GM10266 (cell line): ENCODE results near the gene OR9A4.

Source experiments
- DNase-seq: peaks from one replicate; pipeline ENCODE4 v3.0.0; 2012; ENCODE audit errors: extremely low spot score
- TF ChIP-seq, protein P1 (sequence below): IDR thresholded peaks from 2 replicates; pipeline ENCODE4 v1.5.1; 2012; ENCODE audit warnings: mild to moderate bottlenecking, low read depth; ENCODE audit not compliant: control insufficient read depth, insufficient read depth; ENCODE audit errors: missing control alignments

Gene OR9A4

DNA sequence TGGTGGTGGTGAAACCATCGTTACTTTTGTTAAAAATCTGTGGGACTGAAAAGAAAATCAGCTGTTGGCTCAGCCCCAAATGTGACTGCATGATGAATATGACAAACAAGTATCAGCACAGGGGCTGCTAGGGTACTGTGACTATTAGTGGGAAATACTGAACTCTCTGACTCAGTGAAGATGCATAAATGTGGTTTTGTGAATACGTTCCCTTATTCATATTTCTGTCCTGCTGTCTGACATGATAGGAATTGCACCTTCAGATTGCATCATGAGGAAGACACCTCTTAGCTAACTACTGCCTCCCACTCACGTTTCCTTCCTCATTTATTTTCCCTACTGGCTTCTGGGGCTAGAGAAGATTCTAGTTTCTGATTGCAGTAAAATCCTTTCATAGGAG is 29.2 kb downstream of the OR9A4 start:
- DNase-seq, result no peak
- TF ChIP-seq, protein P1, sequence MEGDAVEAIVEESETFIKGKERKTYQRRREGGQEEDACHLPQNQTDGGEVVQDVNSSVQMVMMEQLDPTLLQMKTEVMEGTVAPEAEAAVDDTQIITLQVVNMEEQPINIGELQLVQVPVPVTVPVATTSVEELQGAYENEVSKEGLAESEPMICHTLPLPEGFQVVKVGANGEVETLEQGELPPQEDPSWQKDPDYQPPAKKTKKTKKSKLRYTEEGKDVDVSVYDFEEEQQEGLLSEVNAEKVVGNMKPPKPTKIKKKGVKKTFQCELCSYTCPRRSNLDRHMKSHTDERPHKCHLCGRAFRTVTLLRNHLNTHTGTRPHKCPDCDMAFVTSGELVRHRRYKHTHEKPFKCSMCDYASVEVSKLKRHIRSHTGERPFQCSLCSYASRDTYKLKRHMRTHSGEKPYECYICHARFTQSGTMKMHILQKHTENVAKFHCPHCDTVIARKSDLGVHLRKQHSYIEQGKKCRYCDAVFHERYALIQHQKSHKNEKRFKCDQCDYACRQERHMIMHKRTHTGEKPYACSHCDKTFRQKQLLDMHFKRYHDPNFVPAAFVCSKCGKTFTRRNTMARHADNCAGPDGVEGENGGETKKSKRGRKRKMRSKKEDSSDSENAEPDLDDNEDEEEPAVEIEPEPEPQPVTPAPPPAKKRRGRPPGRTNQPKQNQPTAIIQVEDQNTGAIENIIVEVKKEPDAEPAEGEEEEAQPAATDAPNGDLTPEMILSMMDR, result no peak

DNA sequence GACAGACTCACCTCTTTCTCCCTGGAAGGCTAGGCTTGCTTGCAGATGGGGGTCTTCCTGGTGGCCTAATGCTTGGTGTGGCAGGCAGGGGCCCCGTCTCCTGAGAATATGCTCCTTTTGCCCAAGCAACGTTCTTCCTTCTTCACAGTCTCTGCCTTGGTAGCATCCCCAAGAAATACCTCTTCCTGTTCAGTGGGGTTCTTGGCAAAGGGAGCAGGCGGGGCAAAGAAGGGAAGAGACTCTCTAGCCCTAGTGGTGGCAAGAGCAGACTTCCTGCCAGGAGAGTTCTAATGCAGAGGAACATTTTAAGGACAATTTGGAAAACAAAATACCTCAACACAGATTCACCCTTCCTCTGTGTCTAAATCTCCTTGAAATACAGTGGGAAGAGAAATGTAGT is 30.6 kb downstream of the OR9A4 start, which contains the start of gene CLEC5A:
CLEC5A (minus strand) TSS at position 179 of the 400 bp plus-strand sequence. CDS start 682 bp downstream, outside the sequence.
- TF ChIP-seq, protein P1, result no peak
- no peak for DNase-seq

DNA sequence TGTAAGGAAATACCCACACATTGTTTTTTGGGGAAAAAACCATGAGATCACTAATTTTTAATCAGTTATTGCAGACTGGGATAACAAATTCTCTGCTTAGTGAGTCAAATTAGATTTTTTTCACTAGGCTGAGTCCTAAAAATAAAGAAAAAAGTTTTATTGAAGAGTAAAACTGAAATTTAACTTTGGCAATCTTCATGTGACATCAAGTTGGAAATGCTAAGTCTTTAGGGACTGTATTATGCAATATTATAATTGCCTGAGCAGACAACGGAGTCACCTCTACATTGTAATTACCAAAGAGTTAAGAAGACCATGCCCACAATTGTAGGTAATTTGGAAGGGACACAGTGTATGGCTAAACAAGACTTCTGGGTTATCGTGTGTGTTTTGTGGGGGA is 32.8 kb downstream of the OR9A4 start:
- DNase-seq, result no peak
- TF ChIP-seq, protein P1, result no peak

DNA sequence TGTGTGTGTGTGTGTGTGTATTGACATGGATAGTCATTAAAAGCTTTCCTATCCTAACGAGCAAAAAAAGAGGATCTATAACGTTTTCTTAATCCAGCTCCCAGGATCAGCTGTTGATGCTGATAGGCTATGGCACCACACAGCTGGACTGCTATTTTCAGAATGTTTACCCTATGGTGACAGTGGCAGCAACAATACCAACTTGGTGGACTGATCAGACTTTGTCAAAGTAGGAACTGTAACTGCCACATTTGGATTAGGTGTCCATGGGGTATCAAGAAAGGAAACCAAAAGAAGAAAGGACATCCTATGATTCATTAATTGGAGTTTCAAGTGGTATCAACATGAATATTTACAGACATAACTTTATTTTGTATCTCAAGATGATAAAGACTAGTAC is 33.3 kb downstream of the OR9A4 start:
- DNase-seq, result no peak
- TF ChIP-seq, protein P1, result no peak

DNA sequence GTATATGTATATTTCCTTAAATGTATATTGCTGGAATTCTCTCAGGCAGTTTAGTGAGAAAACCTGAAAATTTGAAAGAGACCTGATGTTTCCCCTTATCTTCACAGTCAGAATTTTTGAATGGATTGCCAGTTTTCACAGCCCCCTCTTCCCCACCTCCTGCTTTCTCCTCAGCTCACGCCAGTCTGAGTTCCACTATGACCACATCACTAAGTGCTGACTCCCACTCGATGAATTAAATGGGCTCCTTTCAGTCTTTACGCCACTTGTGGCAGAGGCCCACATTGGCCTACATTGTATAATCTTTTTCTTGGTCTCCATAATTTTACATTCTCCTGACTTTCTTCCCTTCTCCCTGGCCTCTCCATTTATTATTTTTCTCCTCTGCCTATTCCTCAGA is 33.7 kb downstream of the OR9A4 start:
- no peak for DNase-seq
- TF ChIP-seq, protein P1, result no peak

DNA sequence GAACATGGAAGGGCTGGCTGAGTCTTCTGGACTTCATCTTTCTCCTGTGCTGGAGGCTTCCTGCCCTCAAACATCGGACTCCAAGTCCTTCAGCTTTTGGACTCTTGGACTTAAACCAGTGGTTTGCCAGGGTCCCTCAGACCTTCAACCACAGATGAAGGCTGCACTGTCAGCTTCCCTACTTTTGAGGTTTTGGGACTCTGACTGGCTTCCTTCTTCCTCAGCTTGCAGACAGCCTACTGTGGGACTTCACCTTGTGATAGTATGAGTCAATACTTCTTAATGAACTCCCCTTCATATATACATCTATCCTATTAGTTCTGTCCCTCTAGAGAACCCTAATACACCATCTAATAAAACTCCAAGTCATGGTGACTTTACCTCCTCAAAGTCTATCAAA is 34.6 kb downstream of the OR9A4 start:
- DNase-seq, result no peak
- TF ChIP-seq, protein P1, result no peak

DNA sequence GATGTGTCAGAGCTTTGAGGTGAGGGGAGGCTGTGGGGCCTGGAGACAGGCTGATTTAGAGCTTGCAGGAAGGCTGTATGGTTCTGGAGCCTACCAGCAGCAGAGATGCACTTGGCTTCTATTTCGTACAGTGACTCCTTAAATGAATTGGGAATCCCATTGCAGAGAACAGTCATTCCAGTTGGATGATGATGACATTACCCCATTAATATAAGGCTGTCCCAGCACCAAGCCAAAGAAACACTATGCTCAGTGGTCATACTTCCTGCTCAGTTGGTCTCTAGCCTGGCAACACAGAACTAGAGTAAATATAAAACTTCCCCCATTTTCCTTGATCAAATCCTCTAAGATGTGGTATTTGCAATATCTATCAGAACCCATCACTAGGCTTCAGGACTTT is 36.3 kb downstream of the OR9A4 start:
- TF ChIP-seq, protein P1, result no peak
- no peak for DNase-seq

DNA sequence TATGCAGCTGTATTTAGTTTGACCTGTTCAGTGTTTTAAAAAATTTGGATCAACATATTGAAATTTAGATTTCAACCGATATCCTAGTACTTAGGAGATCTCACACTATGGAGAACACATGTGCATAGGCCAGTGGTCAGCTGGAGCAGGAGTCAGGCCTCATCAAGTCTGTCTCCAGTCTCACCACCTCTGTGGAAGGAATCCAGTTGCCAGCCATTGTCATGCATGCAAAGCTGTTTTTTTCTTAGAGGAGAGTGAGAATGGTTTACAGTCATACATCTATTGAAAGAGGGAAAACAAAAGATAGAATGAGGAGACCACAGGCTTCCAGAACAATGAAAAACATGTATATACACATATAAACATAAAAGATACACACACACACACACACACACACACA is 38.1 kb downstream of the OR9A4 start:
- no peak for DNase-seq
- TF ChIP-seq, protein P1, result no peak
